Measurements from ENCODE around the gene SNAP29. TPM values are rescaled to one million over a fixed set of nuclear protein-coding genes. Genes with fewer than 3 reads are reported as not detected.

SNAP29 gene
- total and polyA plus RNA-seq, 2 donors (not counting 3 experiments of a cell fraction or from before 2014, with no cell fraction given) = 16.4 to 26.7 TPM

- POLR2A ChIA-PET = no interaction called here
- H3K79me2 ChIP-seq (ENCODE audit: control insufficient read depth, insufficient read depth, low read length) = peaks cover 12% of the 10 kb centered on the region
- FAIRE-seq = no peak
These were observed 3.7 kb downstream of the SNAP29 start for GRCh38 chr22:20862540-20862939.

GRCh38 chr22:20863366-20863765, 4.6 kb downstream of the SNAP29 start:
- no peaks in the 10 kb centered on the region for H3K9me1 ChIP-seq (replicated peaks; ENCODE audit: control insufficient read depth, extremely low read depth, insufficient read depth, low read length)
- no peaks in the 10 kb centered on the region for H4K20me1 ChIP-seq (replicated peaks; ENCODE audit: control insufficient read depth, extremely low read depth, insufficient read depth, low read length)
- POLR2A ChIA-PET = no interaction called here
- CTCF ChIA-PET = no interaction called here
- H3K79me2 ChIP-seq (ENCODE audit: control insufficient read depth, insufficient read depth, low read length) = peaks cover 5% of the 10 kb centered on the region
- dilution Hi-C loops (cut with MboI; ENCODE audit: extremely low pct_ligation_motif_present, low sequenced_read_pairs) (no loop called here), intact Hi-C loops (cut with micrococcal nuclease) (no loop called here)
- BruUV-seq (replicated peaks) = no TSS peak
- H2AFZ ChIP-seq (ENCODE audit: low read depth, low read length) = no peak overlapping the region
- no peak overlapping the region for H3K4me3 ChIP-seq (replicated peaks in 1 of 3; ENCODE audit: insufficient read depth in 1 of 3, low read depth in 1 of 3, low read length in 3 of 3)
- TF ChIP-seq POLR2AphosphoS5 (IDR thresholded peaks at IDR 0.05; ENCODE audit: insufficient read depth, low read depth, low read length) = no peak
- no peak for TF ChIP-seq JUN (IDR thresholded peaks at IDR 0.05; ENCODE audit: borderline replicate concordance, insufficient read depth, insufficient read length, low read depth)
- TF ChIP-seq POLR2A (IDR thresholded peaks at IDR 0.05; ENCODE audit: low read depth, low read length) = no peak
- TF ChIP-seq FOS (IDR thresholded peaks at IDR 0.05; ENCODE audit: borderline replicate concordance, insufficient read depth, low read length) = no peak
- no peak for TF ChIP-seq MYC (IDR thresholded peaks at IDR 0.05; ENCODE audit: low read depth, low read length)
- no peak for TF ChIP-seq GATA2 (IDR thresholded peaks at IDR 0.05; ENCODE audit: insufficient read depth, insufficient read length, low read depth, low read length)
- TF ChIP-seq, protein P1, sequence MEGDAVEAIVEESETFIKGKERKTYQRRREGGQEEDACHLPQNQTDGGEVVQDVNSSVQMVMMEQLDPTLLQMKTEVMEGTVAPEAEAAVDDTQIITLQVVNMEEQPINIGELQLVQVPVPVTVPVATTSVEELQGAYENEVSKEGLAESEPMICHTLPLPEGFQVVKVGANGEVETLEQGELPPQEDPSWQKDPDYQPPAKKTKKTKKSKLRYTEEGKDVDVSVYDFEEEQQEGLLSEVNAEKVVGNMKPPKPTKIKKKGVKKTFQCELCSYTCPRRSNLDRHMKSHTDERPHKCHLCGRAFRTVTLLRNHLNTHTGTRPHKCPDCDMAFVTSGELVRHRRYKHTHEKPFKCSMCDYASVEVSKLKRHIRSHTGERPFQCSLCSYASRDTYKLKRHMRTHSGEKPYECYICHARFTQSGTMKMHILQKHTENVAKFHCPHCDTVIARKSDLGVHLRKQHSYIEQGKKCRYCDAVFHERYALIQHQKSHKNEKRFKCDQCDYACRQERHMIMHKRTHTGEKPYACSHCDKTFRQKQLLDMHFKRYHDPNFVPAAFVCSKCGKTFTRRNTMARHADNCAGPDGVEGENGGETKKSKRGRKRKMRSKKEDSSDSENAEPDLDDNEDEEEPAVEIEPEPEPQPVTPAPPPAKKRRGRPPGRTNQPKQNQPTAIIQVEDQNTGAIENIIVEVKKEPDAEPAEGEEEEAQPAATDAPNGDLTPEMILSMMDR (IDR thresholded peaks at IDR 0.05; ENCODE audit: extremely low read depth in 1 of 2, insufficient read depth in 1 of 2, low read depth in 1 of 2, low read length in 2 of 2) = no peak
- no peak for TF ChIP-seq EZH2 (IDR thresholded peaks at IDR 0.05; ENCODE audit: borderline replicate concordance, low read depth, low read length, severe bottlenecking)
- TF ChIP-seq MAX (IDR thresholded peaks at IDR 0.05; ENCODE audit: insufficient read depth, insufficient read length) = no peak
- H3K4me2 ChIP-seq (ENCODE audit: insufficient read depth, low read length) = no peak overlapping the region
- DNase-seq (ENCODE audit: low read depth, low spot score) (no peak), FAIRE-seq (no peak)
- H3K4me1 ChIP-seq (ENCODE audit: control insufficient read depth, extremely low read depth, insufficient read depth, low read length) = peaks cover 11% of the 10 kb centered on the region
- no peak overlapping the region for H3K27ac ChIP-seq (ENCODE audit: insufficient read depth, low read depth, low read length)
- H3K9me3 ChIP-seq (replicated peaks; ENCODE audit: control insufficient read depth, insufficient read depth, low read length) = no peaks in the 10 kb centered on the region
- H3K9ac ChIP-seq (replicated peaks; ENCODE audit: extremely low read depth, insufficient read depth, low read length) = no peak overlapping the region
- H3K36me3 ChIP-seq (ENCODE audit: control insufficient read depth in 2 of 2, extremely low read depth in 1 of 2, insufficient read depth in 2 of 2, low read length in 2 of 2) = peaks cover 0 to 7% of the 10 kb centered on the region in 2 experiments
- H3K27me3 ChIP-seq (ENCODE audit: control insufficient read depth in 2 of 2, insufficient read depth in 2 of 2, low read length in 2 of 2) = no peaks in the 10 kb centered on the region

More at GRCh38 chr22:20862540-20862939, 3.7 kb downstream of the SNAP29 start:
- Histone ChIP-seq H3K4me2 (ENCODE audit: insufficient read depth, low read length) (no peak overlapping the region), H3K27ac (ENCODE audit: insufficient read depth, low read depth, low read length) (no peak overlapping the region), H3K9me3 (replicated peaks; ENCODE audit: control insufficient read depth, insufficient read depth, low read length) (no peaks in the 10 kb centered on the region), H3K9ac (replicated peaks; ENCODE audit: extremely low read depth, insufficient read depth, low read length) (no peak overlapping the region), H4K20me1 (replicated peaks; ENCODE audit: control insufficient read depth, extremely low read depth, insufficient read depth, low read length) (peaks cover under 1% of the 10 kb centered on the region), H3K27me3 (ENCODE audit: control insufficient read depth in 2 of 2, insufficient read depth in 2 of 2, low read length in 2 of 2) (no peaks in the 10 kb centered on the region), H3K9me1 (replicated peaks; ENCODE audit: control insufficient read depth, extremely low read depth, insufficient read depth, low read length) (no peaks in the 10 kb centered on the region), H2AFZ (ENCODE audit: low read depth, low read length) (no peak overlapping the region), H3K4me1 (ENCODE audit: control insufficient read depth, extremely low read depth, insufficient read depth, low read length) (peaks cover 15% of the 10 kb centered on the region), H3K36me3 (ENCODE audit: control insufficient read depth in 2 of 2, extremely low read depth in 1 of 2, insufficient read depth in 2 of 2, low read length in 2 of 2) (peaks cover 0 to 7% of the 10 kb centered on the region in 2 experiments), H3K4me3 (replicated peaks in 1 of 3; ENCODE audit: insufficient read depth in 1 of 3, low read depth in 1 of 3, low read length in 3 of 3) (no peak overlapping the region)
- CTCF ChIA-PET = interaction anchor here (0.7 to 1.2 kb wide), 3 partner anchors 11 to 23 kb away, joined by 3 read pairs; no protein-coding TSS in a partner anchor
- no TSS peak for BruUV-seq (replicated peaks)
- intact Hi-C loops (cut with micrococcal nuclease) = no loop called here
- dilution Hi-C loops (cut with MboI; ENCODE audit: extremely low pct_ligation_motif_present, low sequenced_read_pairs) = no loop called here
- DNase-seq (ENCODE audit: low read depth, low spot score) = no peak
- TF ChIP-seq GATA2 (IDR thresholded peaks at IDR 0.05; ENCODE audit: insufficient read depth, insufficient read length, low read depth, low read length) (no peak), POLR2A (IDR thresholded peaks at IDR 0.05; ENCODE audit: low read depth, low read length) (no peak), FOS (IDR thresholded peaks at IDR 0.05; ENCODE audit: borderline replicate concordance, insufficient read depth, low read length) (no peak), POLR2AphosphoS5 (IDR thresholded peaks at IDR 0.05; ENCODE audit: insufficient read depth, low read depth, low read length) (no peak), EZH2 (IDR thresholded peaks at IDR 0.05; ENCODE audit: borderline replicate concordance, low read depth, low read length, severe bottlenecking) (no peak), JUN (IDR thresholded peaks at IDR 0.05; ENCODE audit: borderline replicate concordance, insufficient read depth, insufficient read length, low read depth) (no peak), MYC (IDR thresholded peaks at IDR 0.05; ENCODE audit: low read depth, low read length) (no peak)
- TF ChIP-seq, protein P1 (IDR thresholded peaks at IDR 0.05; ENCODE audit: extremely low read depth in 1 of 2, insufficient read depth in 1 of 2, low read depth in 1 of 2, low read length in 2 of 2) = no peak

Measured in endothelial cell of umbilical vein (primary cell).